Panc1 (cell line): ENCODE measurements around the gene SLC9A1. TPM values are rescaled to one million over a fixed set of nuclear protein-coding genes. Genes with fewer than 3 reads are reported as not detected.

Experiments
- ATAC-seq: fragments of 200-7000 bp; cut with Tn5 transposase; 2 replicates; pipeline ENCODE4 v1.9.1; 2020; ENCODE audit warnings: mild to moderate bottlenecking, moderate library complexity
- BruUV-seq: library from RNA; stranded (reverse); fragments of 400-500 nt; replicated peaks from 2 replicates; lab custom pipeline; 2021; lab: Mats Ljungman, UMichigan
- CTCF ChIA-PET: fragments of 300-600 bp; sonication (Branson Sonifier 250); formaldehyde crosslinking; loops from one replicate; lab custom pipeline; 2022; ENCODE audit warnings: antibody characterized with exemption; lab: Charles Lee
- POLR2A ChIA-PET: fragments of 300-600 bp; sonication (Branson Sonifier 250); formaldehyde crosslinking; loops from one replicate; lab custom pipeline; 2022; ENCODE audit warnings: antibody characterized with exemption; lab: Charles Lee
- DNase-seq: peaks from one replicate; pipeline ENCODE4 v3.0.0-alpha.2; 2010; ENCODE audit warnings: low read depth, low spot score
- H3K27ac ChIP-seq: 2 replicates; pipeline ENCODE4 v1.5.1; 2011; ENCODE audit warnings: mild to moderate bottlenecking, low read length, inconsistent platforms
- H3K27me3 ChIP-seq: fragments of 200-500 bp; sonication (Bioruptor generic); 2 replicates; pipeline ENCODE4 v1.6.0; 2014; ENCODE audit warnings: low read length, inconsistent platforms; ENCODE audit not compliant: control insufficient read depth, insufficient read depth
- H3K36me3 ChIP-seq: fragments of 200-500 bp; sonication (Bioruptor generic); 2 replicates; pipeline ENCODE4 v1.5.1; 2014; ENCODE audit warnings: inconsistent platforms, mild to moderate bottlenecking, low read length, moderate library complexity; ENCODE audit not compliant: control insufficient read depth, insufficient read depth
- H3K4me1 ChIP-seq: 2 replicates; pipeline ENCODE4 v1.5.1; 2011; ENCODE audit warnings: inconsistent platforms, mild to moderate bottlenecking, low read length, moderate library complexity; ENCODE audit not compliant: control insufficient read depth, insufficient read depth
- H3K4me3 ChIP-seq, 2 experiments: 2 replicates each; pipeline ENCODE4 v1.5.1; 2011 to 2012; ENCODE audit warnings: low read depth in 2 of 2, low read length in 2 of 2, mild to moderate bottlenecking in 2 of 2, inconsistent platforms in 1 of 2, moderate library complexity in 1 of 2
- H3K9me3 ChIP-seq: fragments of 200-500 bp; sonication (Bioruptor generic); 2 replicates; pipeline ENCODE4 v1.5.1; 2014; ENCODE audit warnings: low read depth, mild to moderate bottlenecking, inconsistent platforms, low read length, moderate library complexity; ENCODE audit not compliant: control insufficient read depth, insufficient read depth
- CTCF ChIP-seq: fragments of 450-650 bp; IDR thresholded peaks from 2 replicates; pipeline ENCODE4 v1.5.1; 2017; ENCODE audit warnings: mild to moderate bottlenecking
- POLR2AphosphoS5 ChIP-seq: IDR thresholded peaks from 2 replicates; pipeline ENCODE4 v1.6.1; 2012; ENCODE audit warnings: mild to moderate bottlenecking, low read depth, low read length, moderate library complexity
- SIN3A ChIP-seq: IDR thresholded peaks from 2 replicates; pipeline ENCODE4 v1.6.1; 2012; ENCODE audit warnings: low read depth, mild to moderate bottlenecking, low read length, moderate library complexity, borderline replicate concordance; ENCODE audit not compliant: insufficient read depth
- TCF7L2 ChIP-seq: IDR thresholded peaks from 2 replicates; pipeline ENCODE4 v1.6.1; 2011; ENCODE audit warnings: mild to moderate bottlenecking, low read depth, low read length, inconsistent platforms
- in situ Hi-C: cut with HindIII; loops from 2 replicates; pipeline ENCODE4 v1.10.0; 2016; ENCODE audit warnings: low sequenced_read_pairs, low pct_unique_long_range_greater_than_20kb
- intact Hi-C: fragments of 100-400 bp; cut with micrococcal nuclease; formaldehyde crosslinking; loops from one replicate; pipeline ENCODE4 v1.10.0; 2022; ENCODE audit not compliant: unreplicated experiment
- total RNA-seq: library from RNA; stranded (reverse); gene quantifications from one replicate; pipeline ENCODE4 v1.2.1, GENCODE V29; 2021; ENCODE audit not compliant: unreplicated experiment
- TF ChIP-seq, protein P1 (sequence below), 2 experiments: IDR thresholded peaks; 2 replicates each; pipeline ENCODE4 v1.6.1; 2011 to 2012; ENCODE audit warnings: low read depth in 2 of 2, control low read depth in 1 of 2, low read length in 1 of 2, mild to moderate bottlenecking in 1 of 2, moderate library complexity in 1 of 2; ENCODE audit not compliant: insufficient read depth in 1 of 2

SLC9A1 gene
- total RNA-seq, 1 experiment from 2014 or later, result 31.3 TPM

- H3K9me3 ChIP-seq, result no peaks in the 10 kb centered on the region
- POLR2A ChIA-PET, result no interaction called here
- no peaks in the 10 kb centered on the region for H3K27me3 ChIP-seq
- ATAC-seq (no peak), DNase-seq (no peak)
- no peak overlapping the region for H3K4me3 ChIP-seq
- H3K36me3 ChIP-seq, result no peaks in the 10 kb centered on the region
- intact Hi-C loops (no loop called here), in situ Hi-C loops (no loop called here)
- no peak overlapping the region for H3K27ac ChIP-seq
- CTCF ChIA-PET, result interaction anchor here (0.6 to 0.7 kb wide), 2 partner anchors 66 to 115 kb away, joined by 4 to 6 read pairs; no protein-coding TSS in a partner anchor
- no TSS peak for BruUV-seq
- TF ChIP-seq POLR2AphosphoS5 (no peak), CTCF (no peak), SIN3A (no peak), TCF7L2 (no peak)
- TF ChIP-seq, protein P1, sequence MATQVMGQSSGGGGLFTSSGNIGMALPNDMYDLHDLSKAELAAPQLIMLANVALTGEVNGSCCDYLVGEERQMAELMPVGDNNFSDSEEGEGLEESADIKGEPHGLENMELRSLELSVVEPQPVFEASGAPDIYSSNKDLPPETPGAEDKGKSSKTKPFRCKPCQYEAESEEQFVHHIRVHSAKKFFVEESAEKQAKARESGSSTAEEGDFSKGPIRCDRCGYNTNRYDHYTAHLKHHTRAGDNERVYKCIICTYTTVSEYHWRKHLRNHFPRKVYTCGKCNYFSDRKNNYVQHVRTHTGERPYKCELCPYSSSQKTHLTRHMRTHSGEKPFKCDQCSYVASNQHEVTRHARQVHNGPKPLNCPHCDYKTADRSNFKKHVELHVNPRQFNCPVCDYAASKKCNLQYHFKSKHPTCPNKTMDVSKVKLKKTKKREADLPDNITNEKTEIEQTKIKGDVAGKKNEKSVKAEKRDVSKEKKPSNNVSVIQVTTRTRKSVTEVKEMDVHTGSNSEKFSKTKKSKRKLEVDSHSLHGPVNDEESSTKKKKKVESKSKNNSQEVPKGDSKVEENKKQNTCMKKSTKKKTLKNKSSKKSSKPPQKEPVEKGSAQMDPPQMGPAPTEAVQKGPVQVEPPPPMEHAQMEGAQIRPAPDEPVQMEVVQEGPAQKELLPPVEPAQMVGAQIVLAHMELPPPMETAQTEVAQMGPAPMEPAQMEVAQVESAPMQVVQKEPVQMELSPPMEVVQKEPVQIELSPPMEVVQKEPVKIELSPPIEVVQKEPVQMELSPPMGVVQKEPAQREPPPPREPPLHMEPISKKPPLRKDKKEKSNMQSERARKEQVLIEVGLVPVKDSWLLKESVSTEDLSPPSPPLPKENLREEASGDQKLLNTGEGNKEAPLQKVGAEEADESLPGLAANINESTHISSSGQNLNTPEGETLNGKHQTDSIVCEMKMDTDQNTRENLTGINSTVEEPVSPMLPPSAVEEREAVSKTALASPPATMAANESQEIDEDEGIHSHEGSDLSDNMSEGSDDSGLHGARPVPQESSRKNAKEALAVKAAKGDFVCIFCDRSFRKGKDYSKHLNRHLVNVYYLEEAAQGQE (IDR thresholded peaks at IDR 0.05; ENCODE audit: insufficient read depth in 1 of 2, low read depth in 2 of 2, low read length in 1 of 2), result no peak
- 0 out of 2 replicates have a peak, but pooled peaks cover 5% of the 10 kb centered on the region for H3K4me1 ChIP-seq
Observed at GRCh38 chr1:27133991-27134390, 20.9 kb downstream of the SLC9A1 start.

GRCh38 chr1:27133158-27133557, 21.8 kb downstream of the SLC9A1 start:
- H3K4me1 ChIP-seq, result 0 out of 2 replicates have a peak, but pooled peaks cover 5% of the 10 kb centered on the region
- intact Hi-C loops, result no loop called here
- ChIA-PET CTCF (no interaction called here), POLR2A (no interaction called here)
- no TSS peak for BruUV-seq
- no peaks in the 10 kb centered on the region for H3K9me3 ChIP-seq
- TF ChIP-seq CTCF (no peak), TCF7L2 (no peak), POLR2AphosphoS5 (no peak), SIN3A (no peak)
- TF ChIP-seq, protein P1 (IDR thresholded peaks at IDR 0.05; ENCODE audit: insufficient read depth in 1 of 2, low read depth in 2 of 2, low read length in 1 of 2), result no peak
- DNase-seq (no peak), ATAC-seq (no peak)
- in situ Hi-C loops, result no loop called here
- no peak overlapping the region for H3K4me3 ChIP-seq
- H3K36me3 ChIP-seq, result no peaks in the 10 kb centered on the region
- H3K27ac ChIP-seq, result no peak overlapping the region
- H3K27me3 ChIP-seq, result no peaks in the 10 kb centered on the region
